SJCRH30 (cell line): Measurements from ENCODE around the gene ANLN. TPM values are rescaled to one million over a fixed set of nuclear protein-coding genes. Genes with fewer than 3 reads are reported as not detected.
"Not testable (repeated sequence)": the region's sequence is repeated elsewhere in the genome, so short reads cannot be mapped to it uniquely, and the experiment has no call there.

ENCODE experiments used
- DNase-seq, 2 experiments: peaks; one replicate each; pipeline ENCODE4 v3.0.0-alpha.2; 2015 to 2020
- H3K27ac ChIP-seq: fragments of 250-450 bp; sonication (Bioruptor Pico); 2 replicates; pipeline ENCODE4 v1.5.1; 2020; ENCODE audit warnings: mild to moderate bottlenecking, moderate library complexity
- H3K27me3 ChIP-seq: fragments of 250-450 bp; sonication (Bioruptor Pico); 2 replicates; pipeline ENCODE4 v1.5.1; 2020; ENCODE audit warnings: mild to moderate bottlenecking, moderate library complexity
- H3K36me3 ChIP-seq: fragments of 250-450 bp; sonication (Bioruptor Pico); 2 replicates; pipeline ENCODE4 v1.5.1; 2020; ENCODE audit warnings: mild to moderate bottlenecking, moderate library complexity
- H3K4me1 ChIP-seq: fragments of 250-450 bp; sonication (Bioruptor Pico); 2 replicates; pipeline ENCODE4 v1.5.1; 2020; ENCODE audit warnings: mild to moderate bottlenecking, moderate library complexity
- H3K4me3 ChIP-seq: fragments of 250-450 bp; sonication (Bioruptor Pico); 2 replicates; pipeline ENCODE4 v1.5.1; 2020; ENCODE audit warnings: mild to moderate bottlenecking, moderate library complexity
- H3K9me3 ChIP-seq: fragments of 250-450 bp; sonication (Bioruptor Pico); replicated peaks from 2 replicates; pipeline ENCODE4 v1.5.1; 2020; ENCODE audit warnings: mild to moderate bottlenecking, moderate library complexity
- total RNA-seq: library from RNA; depleted of rRNA; stranded (reverse); fragments of >200 nt; shearing (Covaris generic); gene quantifications from 2 replicates; pipeline ENCODE4 v1.2.3, GENCODE V29; 2014

Gene ANLN
- total RNA-seq, 1 experiment from 2014 or later: 215 TPM

DNA sequence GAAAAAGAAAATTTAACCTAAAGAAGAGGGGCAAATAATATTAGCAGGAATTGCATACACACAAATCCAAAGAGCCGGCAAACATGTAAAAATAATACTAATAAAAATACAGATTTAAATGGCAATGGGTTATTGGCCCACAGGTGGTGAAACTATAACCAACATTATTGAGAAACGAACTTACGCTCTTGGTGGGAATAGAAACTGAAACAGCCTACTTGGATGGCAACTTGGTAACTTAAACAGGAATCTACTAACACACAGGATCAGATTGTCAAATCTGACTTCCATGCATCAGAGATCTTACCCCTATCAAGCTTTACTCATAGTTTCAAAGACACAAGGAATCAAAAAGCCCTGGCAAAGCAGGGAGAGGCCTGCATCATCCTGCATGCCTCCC, 66.5 kb downstream of the ANLN start:
- Histone ChIP-seq H3K27me3 (no peaks in the 10 kb centered on the region), H3K9me3 (no peaks in the 10 kb centered on the region), H3K4me3 (no peak overlapping the region), H3K27ac (no peak overlapping the region), H3K36me3 (peaks cover 38% of the 10 kb centered on the region), H3K4me1 (no peaks in the 10 kb centered on the region)
- DNase-seq: no peak

DNA sequence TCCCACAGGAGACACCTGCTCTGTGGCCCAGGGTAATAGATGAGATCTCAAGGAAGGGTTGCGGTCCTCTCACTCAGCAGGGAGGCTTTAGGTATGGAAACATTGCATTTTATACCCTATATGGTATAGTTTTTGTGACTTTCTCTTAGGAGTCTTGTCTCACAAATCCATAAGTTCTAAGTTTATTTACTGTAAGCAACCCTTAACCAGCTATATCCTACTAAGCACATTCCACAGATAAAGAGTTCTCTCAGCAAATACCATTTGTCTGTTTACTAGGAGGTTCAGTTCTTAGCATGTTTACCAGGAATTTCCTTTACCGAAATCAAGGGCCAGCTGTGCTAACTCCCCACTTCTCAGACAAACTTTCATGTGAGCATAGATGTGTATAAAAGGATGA, 66.9 kb downstream of the ANLN start:
- no peak overlapping the region for H3K27ac ChIP-seq
- H3K36me3 ChIP-seq: peaks cover 34% of the 10 kb centered on the region
- no peak for DNase-seq
- no peaks in the 10 kb centered on the region for H3K4me1 ChIP-seq
- H3K4me3 ChIP-seq: no peak overlapping the region
- no peaks in the 10 kb centered on the region for H3K9me3 ChIP-seq
- H3K27me3 ChIP-seq: no peaks in the 10 kb centered on the region

DNA sequence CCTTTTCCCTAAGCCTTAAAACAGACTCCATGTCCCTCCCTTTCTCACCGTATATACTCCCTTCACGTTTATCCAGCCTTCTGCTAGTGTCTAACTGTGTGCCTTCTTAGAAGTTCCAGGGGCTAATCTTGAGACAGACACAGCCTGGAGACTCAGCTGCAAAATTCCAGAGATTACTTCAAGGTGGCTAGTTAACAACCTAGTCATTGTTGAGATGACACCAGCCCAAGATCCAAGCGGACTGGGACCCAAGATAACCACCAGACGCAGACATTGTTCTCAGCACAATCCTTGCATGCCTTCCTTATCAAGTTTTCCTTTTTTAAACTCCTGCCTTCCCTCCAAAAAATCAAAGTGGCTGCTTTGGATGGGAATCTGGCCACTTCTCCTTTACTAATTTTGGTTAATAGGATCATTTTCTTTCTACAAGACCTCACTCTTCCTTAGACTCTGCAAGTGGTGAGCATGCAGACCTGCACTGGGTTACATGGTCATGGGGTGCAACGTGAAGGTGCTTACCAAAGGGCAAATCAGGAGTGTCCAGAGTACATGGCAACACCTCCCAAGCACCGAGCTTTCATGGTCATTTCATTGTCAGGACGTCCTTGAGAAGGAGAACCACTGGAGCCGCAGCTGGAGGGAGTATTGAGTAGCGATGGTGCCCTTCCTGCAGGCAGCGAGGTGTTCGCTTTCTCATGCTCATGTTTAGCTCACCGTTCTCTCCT, 69.7 kb downstream of the ANLN start:
- H3K36me3 ChIP-seq: peaks cover 6% of the 10 kb centered on the region

DNA sequence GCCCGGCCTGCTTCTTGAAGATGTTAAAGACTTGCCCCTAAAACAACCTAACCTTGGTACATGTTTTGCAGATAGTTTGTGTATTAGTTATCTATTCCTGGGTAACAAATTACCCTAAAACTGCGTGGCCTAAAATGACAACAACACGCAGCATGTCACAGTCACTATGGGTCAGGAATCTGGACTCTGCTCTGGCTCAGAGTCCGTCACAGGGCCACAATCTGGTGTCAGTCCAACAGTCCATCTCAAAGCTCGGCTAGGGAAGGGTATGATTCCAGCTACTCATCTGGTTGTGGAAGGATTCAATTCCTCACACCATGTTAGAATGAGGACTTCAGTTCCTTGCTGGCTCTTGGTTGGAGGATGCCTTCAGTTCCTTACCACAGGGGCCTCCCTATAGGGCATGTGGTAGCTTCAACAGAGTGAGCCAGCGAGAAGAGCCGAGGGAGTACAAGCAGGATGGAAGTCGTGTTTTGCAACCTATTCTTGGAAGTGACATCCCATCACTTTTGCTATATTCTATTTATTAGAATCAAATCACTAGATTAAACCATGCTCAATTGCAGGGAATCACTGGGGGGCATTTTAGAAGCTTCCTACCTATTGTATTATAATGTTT, 71.3 kb downstream of the ANLN start:
- no peak overlapping the region for H3K27ac ChIP-seq

More for the DNA sequence above, 69.7 kb downstream of the ANLN start:
- no peak for DNase-seq
- Histone ChIP-seq H3K4me3 (no peak overlapping the region), H3K27ac (no peak overlapping the region), H3K27me3 (no peaks in the 10 kb centered on the region), H3K9me3 (no peaks in the 10 kb centered on the region), H3K4me1 (no peaks in the 10 kb centered on the region)

DNA sequence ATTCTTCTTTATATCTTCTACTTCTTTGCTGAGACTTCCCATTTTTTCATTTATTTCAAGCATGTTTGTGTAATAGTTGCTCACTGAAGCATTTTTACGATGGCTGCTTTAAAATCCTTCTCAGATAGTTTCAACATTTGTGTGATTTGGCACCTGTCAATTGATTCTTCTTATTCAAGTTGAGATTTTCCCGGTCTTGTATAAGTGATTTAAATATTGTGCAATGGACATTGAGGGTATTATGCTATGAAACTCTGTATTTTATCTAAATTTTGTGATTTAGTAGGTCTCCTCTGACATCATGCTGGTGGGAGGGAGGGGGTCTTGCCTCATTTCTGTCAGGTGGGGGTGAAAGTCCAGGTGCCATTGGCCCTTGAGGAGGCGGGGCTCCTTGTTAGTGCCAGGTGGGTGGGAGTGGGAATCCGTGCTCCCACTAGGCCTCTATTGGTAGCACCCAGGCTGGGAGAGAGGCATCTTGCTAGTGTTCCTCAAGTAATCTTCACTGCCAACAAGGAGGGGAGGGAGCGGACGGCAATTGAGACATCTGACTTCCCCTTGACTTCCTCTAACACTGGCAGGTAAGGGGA, 73.0 kb downstream of the ANLN start:
- no peaks in the 10 kb centered on the region for H3K4me1 ChIP-seq
- H3K4me3 ChIP-seq: no peak overlapping the region
- no peak overlapping the region for H3K27ac ChIP-seq
- no peaks in the 10 kb centered on the region for H3K9me3 ChIP-seq
- H3K36me3 ChIP-seq: no peaks in the 10 kb centered on the region; the same call in 1 of the 2 replicates
- H3K27me3 ChIP-seq: no peaks in the 10 kb centered on the region
- no peak for DNase-seq

More for the DNA sequence above, 71.3 kb downstream of the ANLN start:
- DNase-seq: no peak
- Histone ChIP-seq H3K36me3 (no peaks in the 10 kb centered on the region; the same call in 1 of the 2 replicates), H3K4me3 (no peak overlapping the region), H3K9me3 (no peaks in the 10 kb centered on the region), H3K27me3 (no peaks in the 10 kb centered on the region), H3K4me1 (no peaks in the 10 kb centered on the region)

DNA sequence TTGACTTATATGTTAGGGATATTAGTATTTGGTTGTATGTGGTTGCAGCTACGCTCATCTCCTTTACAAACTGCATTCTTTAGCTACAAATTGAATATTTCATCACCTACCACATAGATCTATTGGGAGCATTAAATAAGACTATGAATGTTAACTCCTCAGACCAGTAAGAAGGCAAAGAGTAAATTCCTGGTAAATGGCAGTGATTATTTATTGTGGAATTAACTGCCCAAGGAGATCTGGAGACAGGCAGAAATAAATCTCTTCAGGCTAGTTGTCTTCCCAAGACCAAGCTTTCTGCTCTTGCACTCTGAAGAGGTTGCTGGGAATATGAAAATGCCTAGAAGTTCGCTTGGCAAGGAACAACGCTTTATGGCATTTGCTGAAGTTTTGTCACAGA, 74.6 kb downstream of the ANLN start:
- DNase-seq: no peak
- H3K27ac ChIP-seq: no peak overlapping the region
- no peaks in the 10 kb centered on the region; the same call in 1 of the 2 replicates for H3K36me3 ChIP-seq
- H3K9me3 ChIP-seq: no peaks in the 10 kb centered on the region
- H3K4me1 ChIP-seq: no peaks in the 10 kb centered on the region
- H3K4me3 ChIP-seq: no peak overlapping the region
- H3K27me3 ChIP-seq: no peaks in the 10 kb centered on the region

DNA sequence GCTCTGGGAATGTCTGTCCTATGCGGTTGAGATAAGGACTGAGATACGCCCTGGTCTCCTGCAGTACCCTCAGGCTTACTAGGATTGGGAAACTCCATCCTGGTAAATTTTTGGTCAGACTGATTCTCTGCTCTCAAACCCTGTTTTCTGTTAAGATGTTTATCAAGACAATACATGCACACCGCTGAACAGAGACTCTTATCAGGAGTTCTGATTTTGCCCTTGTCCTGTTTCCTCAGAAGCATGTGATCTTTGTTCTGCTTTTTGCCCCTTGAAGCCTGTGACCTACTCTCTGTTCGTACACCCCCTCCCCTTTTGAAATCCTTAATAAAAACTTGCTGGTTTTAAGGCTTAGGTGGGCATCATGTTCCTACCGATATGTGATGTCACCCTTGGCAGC, 76.3 kb downstream of the ANLN start:
- not testable (repeated sequence) for H3K36me3 ChIP-seq, H3K4me1 ChIP-seq, H3K27me3 ChIP-seq, H3K9me3 ChIP-seq, H3K27ac ChIP-seq, DNase-seq, H3K4me3 ChIP-seq

DNA sequence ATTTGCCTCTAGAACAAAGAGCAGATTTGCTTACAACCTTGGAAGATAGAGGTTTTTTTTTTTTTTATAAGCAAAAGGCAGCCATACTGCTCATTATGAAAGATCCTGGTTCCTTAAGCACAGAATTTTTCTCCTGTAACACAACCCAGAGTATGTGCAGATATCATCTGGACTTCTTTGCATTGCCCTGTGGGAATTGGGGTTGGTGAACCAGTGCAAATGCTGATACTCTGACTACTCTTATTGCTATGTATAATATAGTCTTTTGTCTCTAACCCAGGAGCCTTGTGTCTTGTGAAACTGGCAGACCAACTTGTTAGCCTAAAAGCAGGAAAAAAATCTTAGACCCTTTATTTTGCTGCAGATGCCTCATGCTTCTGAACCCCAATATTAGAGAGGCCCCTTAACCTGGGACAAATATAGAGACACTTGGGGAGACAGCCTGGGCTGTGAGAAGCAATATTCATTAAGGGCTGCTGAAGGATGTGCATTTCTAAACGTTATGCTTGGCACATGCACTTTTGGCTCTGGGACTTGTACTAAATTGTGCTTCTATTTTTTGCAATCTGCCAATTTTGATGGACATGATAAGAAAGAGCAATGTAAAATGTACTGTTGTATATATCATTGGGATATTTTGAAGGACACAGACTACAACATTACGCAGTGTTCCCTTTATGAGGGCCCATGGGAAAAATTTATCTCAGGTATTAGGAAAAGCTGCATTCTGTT, 78.9 kb downstream of the ANLN start:
- no peaks in the 10 kb centered on the region; the same call in 1 of the 2 replicates for H3K36me3 ChIP-seq
- peaks cover under 1% of the 10 kb centered on the region; the same call in 1 of the 2 replicates for H3K4me1 ChIP-seq
- H3K27ac ChIP-seq: no peak overlapping the region
- no peaks in the 10 kb centered on the region for H3K9me3 ChIP-seq
- H3K4me3 ChIP-seq: no peak overlapping the region
- no peak for DNase-seq
- H3K27me3 ChIP-seq: no peaks in the 10 kb centered on the region

DNA sequence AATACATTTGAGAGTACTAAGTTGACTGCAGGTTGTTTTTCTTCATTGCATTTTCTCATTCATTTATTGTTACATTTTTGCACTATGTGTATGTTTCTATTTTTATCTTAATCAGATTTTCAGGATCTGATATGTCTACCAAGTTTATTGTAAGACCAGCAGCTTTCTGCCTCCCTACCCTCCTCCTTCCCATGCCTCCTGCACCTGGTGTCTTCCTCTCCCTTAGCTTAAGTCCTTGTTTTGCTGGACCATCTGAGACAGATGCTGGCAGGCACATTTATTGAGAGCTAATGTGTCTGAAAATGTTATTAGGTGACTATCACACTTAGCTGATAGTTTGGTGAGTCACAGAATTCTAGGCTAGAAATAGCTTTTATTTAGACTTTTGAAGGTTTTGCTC, 79.6 kb downstream of the ANLN start:
- DNase-seq: no peak
- Histone ChIP-seq H3K4me1 (peaks cover 7% of the 10 kb centered on the region; the same call in 1 of the 2 replicates), H3K9me3 (no peaks in the 10 kb centered on the region), H3K27me3 (no peaks in the 10 kb centered on the region), H3K27ac (no peak overlapping the region), H3K4me3 (no peak overlapping the region), H3K36me3 (no peaks in the 10 kb centered on the region; the same call in 1 of the 2 replicates)

DNA sequence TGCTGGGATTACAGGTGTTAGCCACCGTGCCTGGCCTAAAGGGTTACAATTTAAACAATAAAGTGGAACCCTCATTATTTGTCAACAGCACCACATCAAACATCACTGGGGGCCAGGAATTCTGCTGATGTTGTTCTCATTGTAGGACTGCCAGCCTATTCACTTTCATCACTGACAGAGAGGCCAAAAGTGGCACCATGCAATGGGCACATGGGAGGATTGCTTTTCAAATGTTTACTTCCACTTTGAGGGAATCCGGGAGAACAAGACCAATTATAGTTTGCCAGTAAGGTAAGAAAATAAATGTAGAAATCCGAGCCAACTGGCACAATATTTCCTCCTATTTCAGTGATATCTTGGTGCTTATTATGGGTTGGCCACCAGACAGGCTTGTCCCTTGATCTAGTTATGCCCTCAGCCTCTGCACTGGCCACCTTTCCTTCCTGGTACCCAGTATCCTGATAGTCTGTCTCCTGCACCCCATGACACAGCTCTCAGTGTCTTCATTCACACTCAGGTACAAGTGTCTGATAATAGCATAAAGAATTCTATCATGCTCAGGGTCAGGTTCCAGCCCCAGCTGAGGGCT, 82.6 kb downstream of the ANLN start:
- no peaks in the 10 kb centered on the region for H3K27me3 ChIP-seq
- H3K9me3 ChIP-seq: no peaks in the 10 kb centered on the region
- no peak overlapping the region for H3K4me3 ChIP-seq
- no peak for DNase-seq
- H3K27ac ChIP-seq: no peak overlapping the region
- peaks cover 11% of the 10 kb centered on the region; the same call in 1 of the 2 replicates for H3K4me1 ChIP-seq
- H3K36me3 ChIP-seq: no peaks in the 10 kb centered on the region

DNA sequence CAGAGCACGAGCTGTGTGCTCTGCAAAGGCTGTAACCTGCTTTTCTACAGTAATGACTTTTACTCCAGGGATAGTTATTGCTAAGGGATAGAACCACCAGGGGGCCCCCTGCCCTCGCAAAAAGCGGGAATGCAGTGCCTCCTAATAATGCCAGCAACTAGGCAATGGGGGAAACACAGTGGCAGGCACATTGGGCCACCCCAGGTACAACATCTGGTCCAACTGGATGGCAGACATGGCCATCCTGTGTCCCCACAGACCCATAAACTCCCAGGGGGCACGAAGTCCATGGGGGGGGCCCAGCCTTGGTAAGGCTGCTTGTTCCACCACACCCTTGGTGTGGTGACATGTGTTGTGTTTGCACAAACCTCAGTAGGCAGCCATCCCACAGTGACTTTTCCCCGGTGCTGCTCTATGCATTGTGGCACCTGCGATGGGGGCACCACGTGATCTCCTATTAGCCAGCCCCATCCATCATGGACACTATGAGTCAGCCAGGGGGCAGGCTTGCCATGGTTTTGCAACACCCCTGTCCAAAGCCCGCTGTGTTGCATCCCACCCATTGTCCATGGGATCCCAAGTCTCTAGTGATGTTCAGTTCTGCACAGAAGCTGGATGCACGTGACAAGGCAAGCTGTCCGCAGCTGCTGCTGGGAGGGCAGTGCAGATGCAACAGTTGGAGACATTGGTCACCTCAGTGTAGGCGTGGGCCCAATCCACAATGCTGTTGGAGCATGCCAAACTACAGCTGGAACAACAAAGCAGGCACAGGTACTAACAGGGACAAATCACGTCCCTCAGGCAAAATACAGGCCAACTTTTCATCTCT, 84.0 kb downstream of the ANLN start:
- no peak overlapping the region for H3K4me3 ChIP-seq
- H3K4me1 ChIP-seq: peaks cover 11% of the 10 kb centered on the region; the same call in 1 of the 2 replicates
- peak; percentile 70 to 78 for DNase-seq
- peak overlapping the region; percentile 19; the same call in 1 of the 2 replicates for H3K27ac ChIP-seq
- H3K36me3 ChIP-seq: no peaks in the 10 kb centered on the region
- H3K27me3 ChIP-seq: no peaks in the 10 kb centered on the region
- no peaks in the 10 kb centered on the region for H3K9me3 ChIP-seq

DNA sequence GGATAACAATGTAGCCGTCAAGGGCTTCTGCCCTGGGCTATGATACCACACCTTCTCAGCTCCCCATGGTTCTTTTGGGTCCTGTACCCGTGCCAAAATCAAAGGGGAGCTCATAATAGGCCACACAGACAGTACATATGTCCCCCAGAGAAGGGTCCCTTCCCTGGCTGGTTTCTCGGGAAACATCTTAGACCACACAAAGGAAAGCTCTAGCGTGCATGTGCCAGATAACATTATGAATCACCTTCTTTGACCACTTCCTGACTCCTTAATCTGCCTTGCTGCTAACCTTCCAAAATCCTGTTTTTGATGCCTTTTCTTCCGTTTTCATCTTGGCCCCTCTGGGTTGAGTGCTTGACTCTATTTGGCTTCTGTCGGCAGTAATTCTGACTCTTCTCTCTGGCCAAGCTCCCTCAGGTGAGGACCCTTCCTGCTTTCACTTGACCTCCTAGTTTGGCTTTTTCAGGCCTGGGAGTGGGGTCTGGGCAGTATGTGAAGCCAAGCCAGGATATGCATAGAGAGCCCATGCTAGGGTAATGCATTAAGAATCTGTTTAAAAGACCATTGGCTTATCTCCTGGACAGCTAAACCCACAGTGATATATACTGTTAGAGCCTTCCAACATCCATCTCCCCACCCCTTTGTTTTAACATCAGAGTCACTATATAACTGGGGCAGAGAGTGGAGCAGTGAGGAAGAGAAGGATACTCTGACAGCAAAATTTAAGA, 84.8 kb downstream of the ANLN start:
- no peaks in the 10 kb centered on the region; the same call in 1 of the 2 replicates for H3K9me3 ChIP-seq
- no peaks in the 10 kb centered on the region for H3K27me3 ChIP-seq
- no peak overlapping the region for H3K4me3 ChIP-seq
- peaks cover 11% of the 10 kb centered on the region; the same call in 1 of the 2 replicates for H3K4me1 ChIP-seq
- peak overlapping the region; percentile 19; the same call in 1 of the 2 replicates for H3K27ac ChIP-seq
- DNase-seq: peak in 1 of 2 experiments; percentile 15
- H3K36me3 ChIP-seq: no peaks in the 10 kb centered on the region

DNA sequence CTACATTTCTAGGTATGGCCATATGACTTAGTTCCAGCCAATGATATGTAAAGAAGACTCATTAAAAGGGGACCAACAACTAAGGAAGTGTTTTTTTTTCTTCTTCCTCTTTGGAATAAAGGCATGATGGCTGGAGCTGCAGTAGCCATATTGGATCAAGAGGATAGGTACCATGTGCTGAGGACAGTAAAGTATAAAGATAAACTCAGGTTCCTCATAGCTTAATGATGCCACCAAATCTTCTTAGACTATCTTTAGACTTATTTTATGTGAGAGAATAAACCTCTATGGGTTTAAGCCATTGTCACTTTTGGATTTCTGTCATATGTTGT, 85.3 kb downstream of the ANLN start:
- Histone ChIP-seq H3K27ac (no peak overlapping the region), H3K4me1 (peaks cover 11% of the 10 kb centered on the region; the same call in 1 of the 2 replicates), H3K4me3 (no peak overlapping the region), H3K27me3 (no peaks in the 10 kb centered on the region), H3K36me3 (no peaks in the 10 kb centered on the region), H3K9me3 (no peaks in the 10 kb centered on the region; the same call in 1 of the 2 replicates)
- no peak for DNase-seq
